GM04504 (cell line): ENCODE measurements around the gene SGCD.

Experiments used
- DNase-seq: peaks from one replicate; pipeline ENCODE4 v3.0.0-alpha.2; 2012; ENCODE audit warnings: low read depth

Gene SGCD

GRCh38 chr5:156515121-156515520, 188.2 kb downstream of the SGCD start:
- no peak for DNase-seq

GRCh38 chr5:156515803-156516360, 188.9 kb downstream of the SGCD start:
- DNase-seq, result no peak

- DNase-seq, result no peak
These were observed 195.9 kb downstream of the SGCD start for GRCh38 chr5:156522651-156523529.

- DNase-seq, result no peak
These were observed 196.6 kb downstream of the SGCD start for GRCh38 chr5:156523607-156524006.

GRCh38 chr5:156526081-156526925, 199.3 kb downstream of the SGCD start:
- DNase-seq, result no peak

GRCh38 chr5:156527611-156528010, 200.6 kb downstream of the SGCD start:
- DNase-seq, result no peak

- DNase-seq, result no peak
These were observed 201.7 kb downstream of the SGCD start for GRCh38 chr5:156528673-156529072.

GRCh38 chr5:156529892-156530291, 202.9 kb downstream of the SGCD start:
- no peak for DNase-seq

GRCh38 chr5:156531199-156531598, 204.2 kb downstream of the SGCD start:
- no peak for DNase-seq

GRCh38 chr5:156532921-156533320, 206.0 kb downstream of the SGCD start:
- DNase-seq, result no peak

GRCh38 chr5:156534085-156534484, 207.1 kb downstream of the SGCD start:
- no peak for DNase-seq

- peak; percentile 35 for DNase-seq
These were observed 208.0 kb downstream of the SGCD start for GRCh38 chr5:156534906-156535485.

- no peak for DNase-seq
These were observed 213.5 kb downstream of the SGCD start for GRCh38 chr5:156540491-156540890.

- no peak for DNase-seq
These were observed 214.6 kb downstream of the SGCD start for GRCh38 chr5:156541582-156541981.

- DNase-seq, result no peak
These were observed 216.6 kb downstream of the SGCD start for GRCh38 chr5:156543348-156544145.

- no peak for DNase-seq
These were observed 225.9 kb downstream of the SGCD start for GRCh38 chr5:156552855-156553358.

- no peak for DNase-seq
These were observed 229.9 kb downstream of the SGCD start for GRCh38 chr5:156556666-156557406.

GRCh38 chr5:156560002-156560401, 233.0 kb downstream of the SGCD start:
- DNase-seq, result peak; percentile 19

- DNase-seq, result no peak
These were observed 234.7 kb downstream of the SGCD start for GRCh38 chr5:156561651-156562050.

- no peak for DNase-seq
These were observed 243.7 kb downstream of the SGCD start for GRCh38 chr5:156570615-156571014.

GRCh38 chr5:156581725-156582124, 254.8 kb downstream of the SGCD start:
- DNase-seq, result no peak
